Liver (tissue), 9 donors: ENCODE data around the gene TNPO3. TPM values are rescaled to one million over a fixed set of nuclear protein-coding genes. Genes with fewer than 3 reads are reported as not detected.

Experiments
- DNase-seq: peaks from one replicate; pipeline ENCODE4 v3.0.0-alpha.2; 2017; ENCODE audit warnings: low spot score
- H3K27ac ChIP-seq, 2 donors: one replicate each; pipeline ENCODE4 v1.7.0; 2013; ENCODE audit warnings: inconsistent platforms in 2 of 2, low read length in 2 of 2, control low read depth in 1 of 2, low read depth in 1 of 2, mild to moderate bottlenecking in 1 of 2
- H3K27me3 ChIP-seq, 4 donors: one replicate each; pipeline versions ENCODE4 v1.6.1 to v1.7.0; 2013; ENCODE audit warnings: low read length in 3 of 4, inconsistent platforms in 1 of 4, mild to moderate bottlenecking in 1 of 4, moderate library complexity in 1 of 4; ENCODE audit not compliant: control insufficient read depth in 4 of 4, insufficient read depth in 4 of 4
- H3K36me3 ChIP-seq, 4 donors: one replicate each; pipeline versions ENCODE4 v1.6.1 to v1.7.0; 2013; ENCODE audit warnings: low read length in 3 of 4, mild to moderate bottlenecking in 3 of 4, low read depth in 1 of 4, moderate library complexity in 1 of 4; ENCODE audit not compliant: control insufficient read depth in 4 of 4, insufficient read depth in 3 of 4
- H3K4me1 ChIP-seq, 4 donors: one replicate each; pipeline versions ENCODE4 v1.6.1 to v1.7.0; 2013; ENCODE audit warnings: low read length in 3 of 4, mild to moderate bottlenecking in 3 of 4, moderate library complexity in 1 of 4; ENCODE audit not compliant: control insufficient read depth in 4 of 4, insufficient read depth in 4 of 4
- H3K4me3 ChIP-seq, 3 donors: one replicate each; pipeline versions ENCODE4 v1.6.1 to v1.7.0; 2013; ENCODE audit warnings: low read length in 3 of 3, control low read depth in 1 of 3, low read depth in 1 of 3, mild to moderate bottlenecking in 1 of 3
- H3K9ac ChIP-seq, 2 donors: one replicate each; pipeline ENCODE4 v1.7.0; 2013; ENCODE audit warnings: low read length in 2 of 2, mild to moderate bottlenecking in 2 of 2, moderate library complexity in 2 of 2, control low read depth in 1 of 2, low read depth in 1 of 2
- H3K9me3 ChIP-seq, 4 donors: one replicate each; pipeline versions ENCODE4 v1.6.1 to v1.7.0; 2013; ENCODE audit warnings: low read length in 3 of 4; ENCODE audit not compliant: control insufficient read depth in 4 of 4
- ATF3 ChIP-seq: IDR thresholded peaks from 2 replicates; pipeline ENCODE4 v1.6.1; 2016; ENCODE audit warnings: antibody characterized with exemption
- CTCF ChIP-seq: fragments of 150-350 bp; IDR thresholded peaks from 2 replicates; pipeline ENCODE4 v1.5.1; 2017; ENCODE audit warnings: improper control_type of control experiment, low read depth, low read length; ENCODE audit not compliant: missing input control
- EGR1 ChIP-seq, 2 donors: IDR thresholded peaks; 2 replicates each; pipeline ENCODE4 v1.6.1; 2016 to 2018; ENCODE audit warnings: antibody characterized with exemption in 2 of 2, low read depth in 2 of 2
- FOXA1 ChIP-seq: IDR thresholded peaks from 2 replicates; pipeline ENCODE4 v1.6.1; 2016; ENCODE audit warnings: antibody characterized with exemption
- FOXA2 ChIP-seq: IDR thresholded peaks from 2 replicates; pipeline ENCODE4 v1.6.1; 2016; ENCODE audit warnings: antibody characterized with exemption
- GABPA ChIP-seq, 2 donors: IDR thresholded peaks in 1 of 2; conservative IDR thresholded peaks in 1 of 2; 2 replicates each; pipeline ENCODE4 v1.6.1; 2016; ENCODE audit warnings: antibody characterized with exemption in 2 of 2, mild to moderate bottlenecking in 1 of 2, moderate library complexity in 1 of 2
- HNF4A ChIP-seq, 2 donors: conservative IDR thresholded peaks; 2 replicates each; pipeline ENCODE4 v1.6.1; 2016; ENCODE audit warnings: antibody characterized with exemption in 2 of 2, mild to moderate bottlenecking in 2 of 2
- HNF4G ChIP-seq: IDR thresholded peaks from 2 replicates; pipeline ENCODE4 v1.6.1; 2016; ENCODE audit warnings: antibody characterized with exemption
- JUND ChIP-seq, 2 donors: IDR thresholded peaks; 2 replicates each; pipeline ENCODE4 v1.6.1; 2016; ENCODE audit warnings: antibody characterized with exemption in 2 of 2
- MAX ChIP-seq: IDR thresholded peaks from 2 replicates; pipeline ENCODE4 v1.6.1; 2016; ENCODE audit warnings: antibody characterized with exemption
- NR2F2 ChIP-seq: IDR thresholded peaks from 2 replicates; pipeline ENCODE4 v1.6.1; 2016; ENCODE audit warnings: antibody characterized with exemption
- RAD21 ChIP-seq, 2 donors: IDR thresholded peaks; 2 replicates each; pipeline ENCODE4 v1.6.1; 2016; ENCODE audit warnings: antibody characterized with exemption in 2 of 2, mild to moderate bottlenecking in 2 of 2
- REST ChIP-seq: IDR thresholded peaks from 2 replicates; pipeline ENCODE4 v1.6.1; 2016; ENCODE audit warnings: antibody characterized with exemption, mild to moderate bottlenecking
- RXRA ChIP-seq, 2 donors: IDR thresholded peaks; 2 replicates each; pipeline ENCODE4 v1.6.1; 2017 to 2018; ENCODE audit warnings: antibody characterized with exemption in 2 of 2, mild to moderate bottlenecking in 1 of 2
- SP1 ChIP-seq: IDR thresholded peaks from 2 replicates; pipeline ENCODE4 v1.6.1; 2018; ENCODE audit warnings: antibody characterized with exemption, mild to moderate bottlenecking
- TAF1 ChIP-seq: conservative IDR thresholded peaks from 2 replicates; pipeline ENCODE4 v1.6.1; 2016; ENCODE audit warnings: antibody characterized with exemption, mild to moderate bottlenecking
- YY1 ChIP-seq: IDR thresholded peaks from 2 replicates; pipeline ENCODE4 v1.6.1; 2016; ENCODE audit warnings: antibody characterized with exemption, mild to moderate bottlenecking
- ZBTB33 ChIP-seq: IDR thresholded peaks from 2 replicates; pipeline ENCODE4 v1.6.1; 2016; ENCODE audit warnings: antibody characterized with exemption
- WGBS: extraction: QIAGEN DNeasy Blood & Tissue Kit; methylation state at CpG from one replicate; pipeline ENCODE4 v1.1.7; 2013; 5-methylcytosine and 5-hydroxymethylcytosine counted together
- polyA plus RNA-seq, 2 donors: library from polyadenylated mRNA; stranded (reverse) in 1 of 2; unstranded in 1 of 2; fragments of 200-250 nt in 1 of 2; fragments of >200 nt in 1 of 2; fragmentation: Nextera tagmentation in 1 of 2; extraction: Ambion mirVana in 1 of 2; gene quantifications; one replicate each; pipeline versions ENCODE4 v1.2.1 to v1.2.3, GENCODE V29; 2013 to 2015
- total RNA-seq, 2 donors: library from RNA; depleted of rRNA; stranded (reverse); fragments of >200 nt; gene quantifications; one replicate each; pipeline ENCODE4 v1.2.3, GENCODE V29; 2014
- donor health status: healthy.
- donor health status: healthy.
- donor health status: healthy.
- donor health status: healthy.
- donor health status: healthy.

TNPO3 gene
- total and polyA plus RNA-seq, 4 donors: 9.2 to 38.9 (median 20.0) TPM

GRCh38 chr7:128945668-128946366 lies 109.1 kb downstream of the TNPO3 start:
- Histone ChIP-seq H3K9me3 (no peaks in the 10 kb centered on the region), H3K4me3 (no peak overlapping the region), H3K9ac (no peak overlapping the region), H3K4me1 (no peaks in the 10 kb centered on the region), H3K36me3 (peaks cover 0 to 1% (median 0%) of the 10 kb centered on the region in 4 donors), H3K27me3 (no peaks in the 10 kb centered on the region), H3K27ac (no peak overlapping the region)
- no peak for TF ChIP-seq ATF3
- no peak for TF ChIP-seq EGR1 (IDR thresholded peaks at IDR 0.05; ENCODE audit: low read depth in 2 of 2)
- no peak for TF ChIP-seq REST
- TF ChIP-seq HNF4A (conservative IDR thresholded peaks at IDR 0.05): no peak
- no peak for TF ChIP-seq FOXA1
- TF ChIP-seq YY1: no peak
- TF ChIP-seq RAD21 (IDR thresholded peaks at IDR 0.05): no peak
- no peak for TF ChIP-seq GABPA (IDR thresholded peaks at IDR 0.05 in 1 of 2, conservative IDR thresholded peaks at IDR 0.05 in 1 of 2)
- no peak for TF ChIP-seq ZBTB33
- TF ChIP-seq TAF1: no peak
- no peak for TF ChIP-seq FOXA2
- no peak for TF ChIP-seq MAX
- no peak for TF ChIP-seq NR2F2
- no peak for TF ChIP-seq SP1
- no peak for TF ChIP-seq JUND (IDR thresholded peaks at IDR 0.05)
- TF ChIP-seq CTCF: no peak
- TF ChIP-seq HNF4G: no peak
- no peak for TF ChIP-seq RXRA (IDR thresholded peaks at IDR 0.05)
- WGBS: 93% methylated on average over 21 of the region's 21 CpGs
- no peak for DNase-seq
